Stimulated activated CD4-positive, alpha-beta T cell treated with anti-CD3 and anti-CD28 coated beads, TNF-alpha, amount 100 ng/mL, for 24 hours (primary cell): ENCODE measurements around the gene GTPBP6.
"Not testable (repeated sequence)": the region's sequence is repeated elsewhere in the genome, so short reads cannot be mapped to it uniquely, and the experiment has no call there.

Experiments
- DNase-seq, 3 experiments: peaks; one replicate each; pipeline ENCODE4 v3.0.0-alpha.2; 2020; ENCODE audit warnings: low read depth in 3 of 3

Gene GTPBP6

GRCh38 chrX:292900-293897 lies 25.4 kb downstream of the GTPBP6 start:
- DNase-seq, result no peak

GRCh38 chrX:291411-291901 lies 27.1 kb downstream of the GTPBP6 start:
- DNase-seq, result no peak

- no peak for DNase-seq
Measured at GRCh38 chrX:290476-291166, 28.0 kb downstream of the GTPBP6 start.

GRCh38 chrX:288561-288991 lies 30.0 kb downstream of the GTPBP6 start:
- DNase-seq, result no peak

- no peak for DNase-seq
Measured at GRCh38 chrX:287670-288069, 30.9 kb downstream of the GTPBP6 start.

GRCh38 chrX:285076-285677 lies 33.4 kb downstream of the GTPBP6 start:
- DNase-seq, result no peak

- DNase-seq, result peak; percentile 81 to 92 (median 90)
Measured at GRCh38 chrX:283115-283845, 35.3 kb downstream of the GTPBP6 start.

- DNase-seq, result not testable (repeated sequence)
Measured at GRCh38 chrX:282000-282681, 36.5 kb downstream of the GTPBP6 start.

- DNase-seq, result peak in 1 of 3 experiments; percentile 36
Measured at GRCh38 chrX:281166-281999, 37.2 kb downstream of the GTPBP6 start, which contains the start of gene PLCXD1. Gene PLCXD1 (plus strand): TSS chrX:281381. CDS start chrX:284188, 2,807 bp downstream.

- DNase-seq, result not testable (repeated sequence)
Measured at GRCh38 chrX:280722-281121, 37.9 kb downstream of the GTPBP6 start.

GRCh38 chrX:279757-280604 lies 38.6 kb downstream of the GTPBP6 start:
- not testable (repeated sequence) for DNase-seq

- DNase-seq, result peak in 1 of 3 experiments; percentile 26
Measured at GRCh38 chrX:276581-277201, 41.9 kb downstream of the GTPBP6 start.

GRCh38 chrX:275967-276580 lies 42.5 kb downstream of the GTPBP6 start:
- DNase-seq, result peak in 2 of 3 experiments; percentile 13 to 45

GRCh38 chrX:275476-275966 lies 43.1 kb downstream of the GTPBP6 start:
- DNase-seq, result no peak

GRCh38 chrX:274904-275475 lies 43.6 kb downstream of the GTPBP6 start:
- DNase-seq, result no peak

- DNase-seq, result no peak
Measured at GRCh38 chrX:270848-271367, 47.7 kb downstream of the GTPBP6 start.

GRCh38 chrX:267771-268261 lies 50.8 kb downstream of the GTPBP6 start:
- DNase-seq, result no peak
